ENCODE results near the gene DHRS9.

- TF ChIP-seq CTCF (optimal IDR thresholded peaks at IDR 0.05 in 1 of 3, IDR thresholded peaks at IDR 0.05 in 1 of 3, conservative IDR thresholded peaks at IDR 0.05 in 1 of 3; ENCODE audit: extremely low read depth in 1 of 3, insufficient read depth in 2 of 3, low read length in 3 of 3) (no peak), EZH2 (IDR thresholded peaks at IDR 0.05; ENCODE audit: low read length) (no peak)
Measured at GRCh38 chr2:169108099-169108884, 38.9 kb downstream of the DHRS9 start.
